GM13977 (cell line): ENCODE results near the gene GSE1.

Experiments used
- DNase-seq: peaks from one replicate; pipeline ENCODE4 v3.0.0; 2012; ENCODE audit warnings: low spot score
- CTCF ChIP-seq: IDR thresholded peaks from 2 replicates; pipeline ENCODE4 v1.5.1; 2012; ENCODE audit warnings: mild to moderate bottlenecking, control low read depth; ENCODE audit not compliant: insufficient read depth; ENCODE audit errors: extremely low read depth, missing control alignments
- in situ Hi-C: fragments of 300-500 bp; cut with MboI; formaldehyde crosslinking; loops from one replicate; pipeline ENCODE4 v1.12.0; 2022; ENCODE audit warnings: low sequenced_read_pairs, low pct_unique_long_range_greater_than_20kb, mixed read lengths, inconsistent platforms; ENCODE audit not compliant: unreplicated experiment

The GSE1 gene

GRCh38 chr16:85574672-85575475 lies 38.2 kb upstream of the GSE1 start:
- no peak for TF ChIP-seq CTCF
- in situ Hi-C loops = no loop called here

GRCh38 chr16:85575920-85576319 lies 37.2 kb upstream of the GSE1 start:
- no peak for TF ChIP-seq CTCF
- no peak for DNase-seq
- in situ Hi-C loops = no loop called here

More at GRCh38 chr16:85574672-85575475, 38.2 kb upstream of the GSE1 start:
- DNase-seq = no peak

- DNase-seq = no peak
- in situ Hi-C loops = no loop called here
- TF ChIP-seq CTCF = no peak
Measured at GRCh38 chr16:85576944-85577343, 36.2 kb upstream of the GSE1 start.

- TF ChIP-seq CTCF = no peak
- in situ Hi-C loops = no loop called here
- no peak for DNase-seq
Measured at GRCh38 chr16:85577899-85578598, 35.1 kb upstream of the GSE1 start.

GRCh38 chr16:85578599-85578948 lies 34.5 kb upstream of the GSE1 start:
- no peak for DNase-seq
- in situ Hi-C loops = no loop called here
- no peak for TF ChIP-seq CTCF

- no peak for TF ChIP-seq CTCF
- in situ Hi-C loops = no loop called here
- DNase-seq = no peak
Measured at GRCh38 chr16:85579191-85579590, 33.9 kb upstream of the GSE1 start.
